ENCODE data around the gene LTV1.

Gene LTV1

DNA sequence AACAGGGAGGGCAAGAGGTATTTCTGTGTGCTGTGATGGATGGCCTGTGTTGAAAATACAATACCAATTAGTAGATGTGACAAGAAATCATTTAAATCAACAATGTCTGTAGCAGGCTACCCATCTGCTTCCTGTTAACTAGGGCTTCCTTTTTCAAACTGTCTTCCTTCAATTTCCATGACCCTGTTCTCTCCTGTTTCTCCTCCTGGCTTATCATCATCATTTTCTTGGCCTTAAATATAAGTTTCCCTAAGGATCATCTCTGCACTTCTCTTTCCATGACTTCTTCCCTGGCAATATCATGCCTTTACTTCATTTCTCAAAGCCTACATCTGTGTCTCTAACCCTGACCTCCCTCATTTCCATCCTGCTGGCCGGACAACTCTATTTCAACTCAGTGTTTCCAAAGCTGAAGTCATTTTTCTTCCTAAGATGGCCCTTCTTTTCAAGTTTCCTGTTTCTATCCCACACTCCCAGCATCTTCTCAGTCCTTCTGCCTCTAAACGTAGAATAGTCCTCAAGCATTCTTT, 39.3 kb downstream of the LTV1 start:
- in situ Hi-C loops (cut with MboI; ENCODE audit: low sequenced_read_pairs): no loop called here

DNA sequence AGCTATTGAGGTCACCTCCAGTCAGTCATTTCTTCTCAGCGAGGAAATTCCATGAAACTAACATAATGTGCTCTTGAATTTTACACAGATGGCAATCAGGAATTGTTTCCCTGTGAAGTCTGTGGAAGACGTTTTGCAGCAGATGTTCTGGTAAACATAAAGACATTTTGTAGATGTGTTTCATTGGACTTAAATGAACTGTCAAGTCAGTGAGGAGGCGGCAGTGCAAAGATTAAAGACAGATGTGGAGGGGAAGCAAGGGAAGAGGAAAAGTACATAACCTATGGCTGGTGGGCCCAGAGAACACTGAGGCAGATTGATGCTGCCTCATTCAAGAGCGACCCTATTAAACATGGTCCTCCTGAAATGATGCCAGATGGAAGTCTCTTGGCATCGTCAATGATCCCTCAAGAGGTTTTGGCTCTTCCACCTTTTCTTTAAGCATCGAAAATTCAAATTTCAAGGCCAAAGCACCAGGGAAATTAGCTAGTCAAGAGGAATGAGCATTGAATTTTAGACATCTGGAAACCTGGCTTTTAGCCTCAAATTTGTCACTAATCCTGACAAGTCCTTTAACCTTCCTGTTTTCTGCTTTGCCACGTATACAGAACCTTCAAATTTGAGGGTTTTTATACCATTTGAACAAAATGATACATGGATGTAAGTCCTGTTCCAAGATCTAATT, 41.2 kb downstream of the LTV1 start:
- in situ Hi-C loops (cut with MboI; ENCODE audit: low sequenced_read_pairs): no loop called here

DNA sequence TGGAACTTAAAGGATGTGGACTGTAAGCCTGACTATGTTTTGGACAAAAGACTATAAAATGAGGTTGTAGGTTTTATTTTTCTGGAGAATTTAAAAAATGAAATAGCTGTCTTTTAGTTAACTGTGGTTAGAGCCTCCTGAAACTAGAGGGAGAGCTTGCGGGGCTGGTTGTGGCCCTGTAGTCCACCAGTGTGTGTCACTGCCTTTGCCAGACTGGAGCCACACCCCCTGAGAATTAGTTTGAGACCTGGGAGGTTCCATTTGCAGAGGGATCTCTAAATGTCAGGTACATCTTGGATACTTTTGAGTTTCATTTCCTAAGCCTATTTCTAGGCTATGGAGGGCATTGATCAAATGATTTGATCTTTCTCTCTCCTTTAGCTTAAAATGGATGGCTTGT, 42.0 kb downstream of the LTV1 start:
- in situ Hi-C loops (cut with MboI; ENCODE audit: low sequenced_read_pairs): no loop called here

DNA sequence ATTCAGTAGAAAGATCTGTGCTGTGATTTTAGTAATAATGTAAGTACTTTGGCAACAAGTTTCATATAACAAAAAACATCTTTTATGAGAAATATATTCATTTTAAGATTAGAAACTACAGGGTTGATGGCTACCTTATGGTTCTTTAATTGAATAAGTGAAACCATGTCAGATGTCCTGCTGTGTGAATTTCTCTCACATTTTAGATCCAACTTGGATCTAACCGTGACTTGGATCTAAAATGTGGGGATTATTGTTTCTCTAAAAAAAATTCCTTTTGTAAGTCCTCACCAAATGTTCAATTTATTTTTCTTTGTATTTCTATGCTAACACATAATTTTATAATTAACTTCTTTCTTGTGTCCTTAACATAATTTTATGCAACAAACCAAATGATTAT, 51.5 kb downstream of the LTV1 start:
- in situ Hi-C loops (cut with MboI; ENCODE audit: low sequenced_read_pairs): no loop called here

DNA sequence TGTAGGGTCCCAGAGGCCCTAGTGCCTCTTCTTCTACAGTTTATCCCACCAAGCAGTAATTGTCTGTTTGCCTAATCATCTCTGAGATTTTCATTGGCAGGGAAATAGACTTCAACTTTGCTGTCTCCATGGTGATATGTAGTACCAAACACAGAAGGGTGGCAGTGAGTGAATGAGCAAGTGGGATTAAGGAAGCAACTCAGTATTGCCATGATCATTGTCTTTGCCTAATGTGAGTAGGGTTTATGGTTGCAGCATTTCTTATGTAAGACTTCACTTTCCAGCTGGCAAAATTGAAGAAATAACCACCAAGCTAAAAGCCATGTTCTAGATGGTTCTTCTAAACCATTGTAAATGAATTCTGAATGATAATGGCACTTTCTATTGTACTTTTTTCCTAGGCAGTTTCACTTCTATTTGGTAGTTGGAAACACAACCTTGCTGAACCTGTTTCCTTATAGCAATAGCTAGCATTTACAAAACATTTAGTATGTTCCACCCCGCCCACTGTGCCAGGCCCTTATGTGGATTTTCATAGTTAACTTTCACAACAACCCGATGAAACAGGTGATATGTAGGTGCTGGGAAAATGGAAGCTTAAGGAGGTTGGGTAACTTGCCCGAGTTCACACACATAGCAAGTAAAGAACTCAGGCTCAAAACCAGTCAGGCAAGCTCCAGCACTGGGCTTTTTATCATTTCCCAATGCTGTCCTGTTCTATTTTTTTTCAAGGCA, 53.2 kb downstream of the LTV1 start:
- in situ Hi-C loops (cut with MboI; ENCODE audit: low sequenced_read_pairs): no loop called here

DNA sequence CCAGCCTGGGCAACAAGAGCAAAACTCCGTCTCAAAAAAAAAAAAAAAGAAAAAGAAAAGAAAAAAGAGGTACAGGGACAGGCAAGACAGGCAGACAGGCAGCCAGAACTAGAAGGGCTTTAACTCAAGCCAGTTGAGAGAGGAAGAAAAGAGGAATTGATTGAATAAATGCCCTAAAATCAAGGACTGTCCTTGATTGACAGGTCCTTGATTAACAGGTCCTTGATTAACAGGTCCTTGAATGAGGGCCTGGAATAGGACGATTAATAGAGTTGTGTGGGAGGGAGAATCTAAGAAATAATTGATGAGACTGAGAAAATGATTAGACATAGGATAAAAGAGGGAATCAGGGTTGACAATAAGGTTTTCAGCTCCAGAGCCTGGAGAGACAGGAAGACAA, 57.2 kb downstream of the LTV1 start:
- in situ Hi-C loops (cut with MboI; ENCODE audit: low sequenced_read_pairs): no loop called here

DNA sequence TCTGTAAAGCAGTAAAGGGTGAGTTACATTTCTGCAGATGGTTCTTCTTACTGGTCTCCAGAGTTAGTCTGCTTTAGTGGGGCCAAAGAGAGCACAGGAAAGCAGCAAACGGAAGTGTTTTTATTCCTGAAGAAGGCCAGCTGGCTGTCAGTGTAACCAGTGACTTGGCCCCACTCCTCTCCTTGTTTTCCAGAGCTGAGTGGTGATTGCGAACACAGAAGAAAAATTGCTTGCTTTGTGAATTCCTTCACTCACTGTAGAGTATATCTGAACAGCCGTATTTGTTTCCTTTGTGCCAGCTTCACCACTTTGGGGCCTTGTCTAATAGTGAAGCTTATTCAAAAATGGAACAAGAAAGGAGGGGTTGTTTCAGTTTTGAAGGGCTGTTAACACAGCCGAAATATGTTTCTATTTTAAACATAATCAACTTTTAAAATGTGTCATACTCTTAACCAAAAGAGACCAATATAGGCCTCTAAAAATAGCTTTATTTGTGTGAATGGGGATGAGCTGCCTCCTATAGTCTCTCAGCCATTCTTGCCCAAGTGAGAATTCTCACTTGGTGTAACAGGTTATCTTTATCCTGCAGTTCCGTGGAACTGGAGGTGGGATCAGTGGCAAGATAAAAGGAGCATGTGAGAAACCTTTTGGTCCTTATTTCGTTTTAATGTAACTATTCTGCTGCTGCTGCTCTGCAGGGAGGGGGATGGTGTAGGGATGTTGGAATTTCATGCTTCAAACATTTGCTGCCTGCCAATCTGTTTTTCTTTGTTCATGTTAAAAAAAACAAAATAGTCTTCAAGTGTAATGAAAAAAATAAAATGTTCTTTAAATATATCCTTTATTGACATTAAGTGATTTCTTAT, 59.0 kb downstream of the LTV1 start:
- in situ Hi-C loops (cut with MboI; ENCODE audit: low sequenced_read_pairs): no loop called here

DNA sequence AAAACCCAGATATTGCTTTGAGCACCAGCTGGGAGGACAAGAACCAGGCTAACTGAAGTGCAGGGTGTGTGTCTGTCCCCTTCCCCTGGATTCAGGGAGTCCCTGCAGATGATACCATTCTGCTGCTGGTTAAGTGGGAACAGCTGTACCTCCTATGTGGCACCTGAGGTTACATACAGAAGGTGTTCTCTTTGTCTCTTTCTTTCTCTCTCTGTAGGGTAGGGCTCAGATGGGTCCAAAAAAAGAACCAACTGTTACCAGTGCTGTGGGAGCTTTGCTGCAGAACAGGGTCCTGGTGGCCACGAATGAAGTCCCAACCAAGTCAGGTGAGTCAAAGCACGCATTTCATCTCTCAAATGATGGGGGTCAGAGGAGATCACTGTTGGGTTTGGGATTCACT, 59.7 kb downstream of the LTV1 start:
- in situ Hi-C loops (cut with MboI; ENCODE audit: low sequenced_read_pairs): no loop called here

DNA sequence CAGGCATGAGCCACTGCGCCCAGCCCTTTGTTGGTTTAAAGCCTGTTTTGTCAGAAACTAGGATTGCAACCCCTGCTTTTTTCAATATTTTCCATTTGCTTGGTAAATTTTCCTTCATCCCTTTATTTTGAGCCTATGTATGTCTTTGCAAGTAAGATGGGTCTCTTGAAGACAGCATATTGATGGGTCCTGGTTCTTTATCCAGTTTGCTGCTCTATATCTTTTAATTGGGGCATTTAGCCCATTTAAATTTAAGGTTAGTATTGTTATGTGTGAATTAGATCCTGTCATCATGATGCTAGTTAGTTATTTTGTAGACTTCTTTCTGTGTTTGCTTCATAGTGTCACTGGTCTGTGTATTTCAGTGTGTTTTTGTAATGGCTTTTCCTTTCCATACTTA, 67.9 kb downstream of the LTV1 start:
- in situ Hi-C loops (cut with MboI; ENCODE audit: low sequenced_read_pairs): no loop called here

DNA sequence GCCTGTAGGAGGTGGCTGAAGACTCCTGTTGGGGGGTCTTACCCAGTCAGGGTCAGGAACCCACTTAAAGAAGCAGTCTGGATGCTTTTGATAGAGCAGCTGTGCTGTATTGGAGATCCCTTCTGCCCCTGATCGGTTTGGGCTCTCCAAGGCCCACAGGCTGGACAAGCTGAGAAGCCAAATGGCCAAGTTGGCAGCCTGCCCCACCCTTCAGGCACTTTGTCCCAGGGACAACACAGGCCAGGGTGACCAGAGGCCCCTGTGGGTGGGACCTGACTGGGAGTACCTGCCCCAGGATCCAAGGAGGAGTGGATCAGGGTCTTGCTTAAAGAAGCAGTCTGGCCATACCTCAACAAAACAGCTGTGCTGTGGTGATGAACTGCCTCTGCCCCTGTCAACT, 69.5 kb downstream of the LTV1 start:
- in situ Hi-C loops (cut with MboI; ENCODE audit: low sequenced_read_pairs): no loop called here

All from hTERT RPE-1 (cell line).